ENCODE results near the gene GMCL1. TPM values are rescaled to one million over a fixed set of nuclear protein-coding genes. Genes with fewer than 3 reads are reported as not detected.

The GMCL1 gene
- total RNA-seq, 4 donors from 2014 or later: 15.1 to 19.8 (median 17.1) TPM

GRCh38 chr2:69810550-69810949 lies 18.9 kb upstream of the GMCL1 start:
- Histone ChIP-seq H3K27me3 (no peaks in the 10 kb centered on the region), H3K27ac (no peak overlapping the region), H3K9me3 (no peaks in the 10 kb centered on the region), H3K4me1 (no peaks in the 10 kb centered on the region), H3K36me3 (peaks cover 31 to 42% of the 10 kb centered on the region in 2 donors), H3K4me3 (replicated peaks in 1 of 3) (no peak overlapping the region)
- WGBS, 2 donors: 94 to 97% methylated on average over 6 of the region's 6 CpGs
- no peak for DNase-seq
- intact Hi-C loops (cut with DNase I): no loop called here
- TF ChIP-seq POLR2A (IDR thresholded peaks at IDR 0.05): no peak
- TF ChIP-seq CTCF (IDR thresholded peaks at IDR 0.05): no peak

GRCh38 chr2:69811018-69811417 lies 18.4 kb upstream of the GMCL1 start:
- 93 to 95% methylated on average over 5 of the region's 5 CpGs for WGBS, 2 donors
- Histone ChIP-seq H3K4me3 (replicated peaks in 1 of 3) (no peak overlapping the region), H3K9me3 (no peaks in the 10 kb centered on the region), H3K4me1 (no peaks in the 10 kb centered on the region), H3K36me3 (peaks cover 31 to 41% of the 10 kb centered on the region in 2 donors), H3K27ac (no peak overlapping the region), H3K27me3 (no peaks in the 10 kb centered on the region)
- TF ChIP-seq POLR2A (IDR thresholded peaks at IDR 0.05): no peak
- TF ChIP-seq CTCF (IDR thresholded peaks at IDR 0.05): no peak
- no peak for DNase-seq
- intact Hi-C loops (cut with DNase I): no loop called here

GRCh38 chr2:69811591-69811990 lies 17.9 kb upstream of the GMCL1 start:
- intact Hi-C loops (cut with DNase I): no loop called here
- Histone ChIP-seq H3K4me1 (no peaks in the 10 kb centered on the region), H3K36me3 (peaks cover 25 to 35% of the 10 kb centered on the region in 2 donors), H3K27me3 (no peaks in the 10 kb centered on the region), H3K4me3 (replicated peaks in 1 of 3) (no peak overlapping the region), H3K27ac (no peak overlapping the region), H3K9me3 (no peaks in the 10 kb centered on the region)
- WGBS, 2 donors: 88 to 92% methylated on average over 3 of the region's 3 CpGs
- TF ChIP-seq CTCF (IDR thresholded peaks at IDR 0.05): no peak
- TF ChIP-seq POLR2A (IDR thresholded peaks at IDR 0.05): no peak
- no peak for DNase-seq

- no peak for DNase-seq
- H3K27me3 ChIP-seq: no peaks in the 10 kb centered on the region
- no peaks in the 10 kb centered on the region for H3K4me1 ChIP-seq
- WGBS, 2 donors: 72 to 88% methylated on average over 1 of the region's 1 CpG
- no peak overlapping the region for H3K27ac ChIP-seq
- no peak overlapping the region for H3K4me3 ChIP-seq (replicated peaks in 1 of 3)
- H3K9me3 ChIP-seq: no peaks in the 10 kb centered on the region
- intact Hi-C loops (cut with DNase I): loop anchor here (2.0 kb wide), 1 partner anchor 91 kb away; no protein-coding TSS in a partner anchor
- no peak for TF ChIP-seq CTCF (IDR thresholded peaks at IDR 0.05)
- no peak for TF ChIP-seq POLR2A (IDR thresholded peaks at IDR 0.05)
- H3K36me3 ChIP-seq: peaks cover 17 to 20% of the 10 kb centered on the region in 2 donors
Observed at GRCh38 chr2:69815717-69816116, 13.7 kb upstream of the GMCL1 start.

GRCh38 chr2:69816923-69817542 lies 12.4 kb upstream of the GMCL1 start:
- WGBS, 2 donors: 28 to 29% methylated on average over 3 of the region's 3 CpGs
- TF ChIP-seq POLR2A (IDR thresholded peaks at IDR 0.05) (no peak), CTCF (IDR thresholded peaks at IDR 0.05) (peak; percentile 80 to 98 (median 94))
- Histone ChIP-seq H3K4me1 (no peaks in the 10 kb centered on the region), H3K27me3 (no peaks in the 10 kb centered on the region), H3K27ac (no peak overlapping the region), H3K36me3 (peaks cover 19 to 29% of the 10 kb centered on the region in 2 donors), H3K9me3 (no peaks in the 10 kb centered on the region), H3K4me3 (replicated peaks in 1 of 3) (no peak overlapping the region)
- intact Hi-C loops (cut with DNase I): loop anchor here (2.0 kb wide), 1 partner anchor 92 kb away; no protein-coding TSS in a partner anchor
- DNase-seq: peak; percentile 79 to 81
